Caco-2 (cell line): ENCODE data around the gene TASL. TPM values are rescaled to one million over a fixed set of nuclear protein-coding genes. Genes with fewer than 3 reads are reported as not detected.

Experiments
- BruUV-seq: library from RNA; stranded (reverse); fragments of 400-500 nt; replicated peaks from 2 replicates; lab custom pipeline; 2021; lab: Mats Ljungman, UMichigan
- CTCF ChIA-PET: fragments of 300-600 bp; sonication (Branson Sonifier 250); formaldehyde crosslinking; loops from one replicate; lab custom pipeline; 2022; ENCODE audit warnings: antibody characterized with exemption; lab: Charles Lee
- POLR2A ChIA-PET: fragments of 300-600 bp; sonication (Branson Sonifier 250); formaldehyde crosslinking; loops from one replicate; lab custom pipeline; 2022; ENCODE audit warnings: antibody characterized with exemption; lab: Charles Lee
- DNase-seq, 2 experiments: peaks; one replicate each; pipeline versions ENCODE4 v3.0.0 to v3.0.0-alpha.2; 2020 to 2022
- H3K27me3 ChIP-seq: replicated peaks from 2 replicates; pipeline ENCODE4 v1.6.0; 2011; ENCODE audit warnings: low read length; ENCODE audit not compliant: control insufficient read depth, insufficient read depth
- H3K36me3 ChIP-seq: 2 replicates; pipeline ENCODE4 v1.5.1; 2011; ENCODE audit warnings: low read length; ENCODE audit not compliant: control insufficient read depth, insufficient read depth
- H3K4me1 ChIP-seq: fragments of 250-450 bp; sonication (Bioruptor Pico); 2 replicates; pipeline ENCODE4 v1.5.1; 2020; ENCODE audit warnings: mild to moderate bottlenecking
- H3K4me3 ChIP-seq: 2 replicates; pipeline ENCODE4 v1.5.1; 2011; ENCODE audit warnings: low read depth, mild to moderate bottlenecking, control low read depth, low read length
- H3K9me3 ChIP-seq: fragments of 250-450 bp; sonication (Bioruptor Pico); 2 replicates; pipeline ENCODE4 v1.5.1; 2020; ENCODE audit warnings: mild to moderate bottlenecking, moderate library complexity
- H3K27ac Mint-ChIP-seq: one replicate; pipeline ENCODE4 v1.8.0; 2022; ENCODE audit warnings: mixed read lengths; ENCODE audit not compliant: unreplicated experiment
- H3K27me3 Mint-ChIP-seq: one replicate; pipeline ENCODE4 v1.8.0; 2022; ENCODE audit warnings: mixed read lengths; ENCODE audit not compliant: insufficient read depth, unreplicated experiment
- H3K36me3 Mint-ChIP-seq: one replicate; pipeline ENCODE4 v1.8.0; 2022; ENCODE audit warnings: mild to moderate bottlenecking, mixed read lengths; ENCODE audit not compliant: insufficient read depth, unreplicated experiment
- H3K4me1 Mint-ChIP-seq: one replicate; pipeline ENCODE4 v1.8.0; 2022; ENCODE audit warnings: low read depth, mixed read lengths; ENCODE audit not compliant: unreplicated experiment
- H3K4me3 Mint-ChIP-seq: one replicate; pipeline ENCODE4 v1.8.0; 2022; ENCODE audit warnings: mild to moderate bottlenecking, moderate library complexity, mixed read lengths; ENCODE audit not compliant: unreplicated experiment
- H3K9me3 Mint-ChIP-seq: one replicate; pipeline ENCODE4 v1.8.0; 2022; ENCODE audit warnings: mixed read lengths; ENCODE audit not compliant: unreplicated experiment
- CTCF ChIP-seq, 2 experiments: fragments of 200-600 bp in 1 of 2; IDR thresholded peaks; 1 replicate in 1 of 2; 2 replicates in 1 of 2; pipeline versions ENCODE4 v1.5.1 to v1.8.0; 2011 to 2022; ENCODE audit warnings: antibody characterized with exemption in 1 of 2, control low read depth in 1 of 2, inconsistent platforms in 1 of 2, low read depth in 1 of 2, low read length in 1 of 2, mild to moderate bottlenecking in 1 of 2, moderate library complexity in 1 of 2; ENCODE audit not compliant: insufficient read depth in 1 of 2, severe bottlenecking in 1 of 2, unreplicated experiment in 1 of 2
- intact Hi-C: fragments of 100-400 bp; cut with micrococcal nuclease; formaldehyde crosslinking; loops from one replicate; pipeline ENCODE4 v1.10.0; 2022; ENCODE audit not compliant: unreplicated experiment
- total RNA-seq: library from RNA; stranded (reverse); gene quantifications from 2 replicates; pipeline ENCODE4 v1.2.3, GENCODE V29; 2022

The TASL gene
- total RNA-seq, 1 experiment from 2014 or later = not detected

GRCh38 chrX:30620980-30621618 lies 43.5 kb upstream of the TASL start:
- Histone ChIP-seq H3K36me3 (no peaks in the 10 kb centered on the region), H3K27me3 (no peaks in the 10 kb centered on the region), H3K4me3 (no peak overlapping the region), H3K4me1 (0 out of 2 replicates have a peak, but pooled peaks cover under 1% of the 10 kb centered on the region), H3K9me3 (no peaks in the 10 kb centered on the region)
- ChIA-PET POLR2A (no interaction called here), CTCF (no interaction called here)
- Mint-ChIP-seq H3K4me1 (no peaks in the 10 kb centered on the region), H3K36me3 (no peaks in the 10 kb centered on the region), H3K9me3 (no peaks in the 10 kb centered on the region), H3K4me3 (no peak overlapping the region), H3K27ac (no peak overlapping the region), H3K27me3 (no peaks in the 10 kb centered on the region)
- no peak for DNase-seq
- intact Hi-C loops = no loop called here
- BruUV-seq = no TSS peak
- no peak for TF ChIP-seq CTCF (IDR thresholded peaks at IDR 0.05; ENCODE audit: insufficient read depth in 1 of 2, low read depth in 1 of 2, low read length in 1 of 2, severe bottlenecking in 1 of 2, unreplicated experiment in 1 of 2)

- no peak overlapping the region for H3K4me3 ChIP-seq
- no peaks in the 10 kb centered on the region for H3K4me1 Mint-ChIP-seq
- H3K27me3 ChIP-seq = no peaks in the 10 kb centered on the region
- no peaks in the 10 kb centered on the region for H3K27me3 Mint-ChIP-seq
- H3K4me3 Mint-ChIP-seq = no peak overlapping the region
- no peak overlapping the region for H3K27ac Mint-ChIP-seq
- H3K4me1 ChIP-seq = no peaks in the 10 kb centered on the region
- no TSS peak for BruUV-seq
- H3K36me3 Mint-ChIP-seq = no peaks in the 10 kb centered on the region
- H3K9me3 ChIP-seq = no peaks in the 10 kb centered on the region
- H3K36me3 ChIP-seq = no peaks in the 10 kb centered on the region
- no peak for TF ChIP-seq CTCF (IDR thresholded peaks at IDR 0.05; ENCODE audit: insufficient read depth in 1 of 2, low read depth in 1 of 2, low read length in 1 of 2, severe bottlenecking in 1 of 2, unreplicated experiment in 1 of 2)
- CTCF ChIA-PET = no interaction called here
- POLR2A ChIA-PET = no interaction called here
- DNase-seq = no peak
- no peaks in the 10 kb centered on the region for H3K9me3 Mint-ChIP-seq
- intact Hi-C loops = no loop called here
Observed at GRCh38 chrX:30620125-30620524, 42.6 kb upstream of the TASL start.

GRCh38 chrX:30618160-30618765 lies 40.7 kb upstream of the TASL start:
- BruUV-seq = no TSS peak
- Histone ChIP-seq H3K36me3 (no peaks in the 10 kb centered on the region), H3K9me3 (no peaks in the 10 kb centered on the region), H3K4me1 (no peaks in the 10 kb centered on the region), H3K4me3 (no peak overlapping the region), H3K27me3 (no peaks in the 10 kb centered on the region)
- H3K36me3 Mint-ChIP-seq = no peaks in the 10 kb centered on the region
- DNase-seq = no peak
- H3K27ac Mint-ChIP-seq = no peak overlapping the region
- POLR2A ChIA-PET = no interaction called here
- H3K9me3 Mint-ChIP-seq = no peaks in the 10 kb centered on the region
- no peaks in the 10 kb centered on the region for H3K4me1 Mint-ChIP-seq
- TF ChIP-seq CTCF (IDR thresholded peaks at IDR 0.05; ENCODE audit: insufficient read depth in 1 of 2, low read depth in 1 of 2, low read length in 1 of 2, severe bottlenecking in 1 of 2, unreplicated experiment in 1 of 2) = peak in 1 of 2 experiments; percentile 12
- intact Hi-C loops = loop anchor here (1.0 kb wide), 1 partner anchor 48 kb away; no protein-coding TSS in a partner anchor
- H3K4me3 Mint-ChIP-seq = no peak overlapping the region
- CTCF ChIA-PET = interaction anchor here (1.0 kb wide), 1 partner anchor 47 kb away, joined by 5 read pairs; no protein-coding TSS in a partner anchor
- no peaks in the 10 kb centered on the region for H3K27me3 Mint-ChIP-seq
